Measurements from ENCODE around the gene GUK1.

The GUK1 gene

DNA sequence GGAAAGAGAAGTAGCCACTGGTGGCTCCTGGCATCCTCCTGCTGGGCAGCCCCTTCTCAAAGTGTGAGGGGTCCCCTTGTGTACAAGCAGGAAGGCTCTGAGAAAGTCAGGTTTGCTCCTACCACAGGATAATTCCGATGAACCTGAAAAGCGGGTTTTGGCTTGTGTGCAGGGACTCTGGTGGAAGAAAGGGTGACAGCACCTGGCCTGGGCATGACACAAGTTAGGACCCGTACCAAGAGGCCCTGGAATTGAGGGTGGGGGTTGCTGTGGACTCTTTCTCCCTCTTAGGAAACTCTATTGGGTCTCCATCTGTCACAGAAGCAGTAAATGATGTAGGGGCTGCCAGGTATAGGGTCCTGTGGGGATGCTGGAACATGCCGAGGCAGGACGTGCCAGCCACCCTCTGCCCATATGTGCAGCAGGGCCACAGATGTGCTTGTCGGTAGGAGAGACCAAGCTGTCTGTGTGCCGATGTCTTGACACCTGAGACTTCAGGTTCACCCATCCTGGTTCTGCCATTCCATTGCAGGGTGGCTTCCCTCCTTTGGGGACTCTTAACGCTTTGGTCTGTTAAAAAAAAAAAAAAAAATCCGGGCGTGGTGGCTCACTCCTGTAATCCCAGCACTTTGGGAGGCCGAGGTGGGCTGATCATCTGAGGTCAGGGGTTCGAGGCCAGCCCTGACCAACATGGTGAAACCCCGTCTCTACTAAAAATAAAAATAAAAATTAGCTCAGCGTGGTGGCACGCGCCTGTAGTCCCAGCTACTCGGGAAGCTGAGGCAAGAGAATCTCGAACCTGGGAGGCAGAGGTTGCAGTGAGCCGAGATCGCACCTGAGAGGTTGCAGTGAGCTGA lies 46.8 kb upstream of the GUK1 start:
- TF ChIP-seq YY1 (IDR thresholded peaks at IDR 0.05; ENCODE audit: low read depth) (no peak), TEAD4 (IDR thresholded peaks at IDR 0.05) (no peak), CREB1 (IDR thresholded peaks at IDR 0.05; ENCODE audit: low read depth) (no peak), CEBPB (IDR thresholded peaks at IDR 0.05) (no peak), EP300 (IDR thresholded peaks at IDR 0.05; ENCODE audit: borderline replicate concordance) (no peak), NFIC (IDR thresholded peaks at IDR 0.05) (no peak), TAF1 (IDR thresholded peaks at IDR 0.05; ENCODE audit: low read depth) (no peak), EGR1 (IDR thresholded peaks at IDR 0.05) (no peak), TCF12 (IDR thresholded peaks at IDR 0.05; ENCODE audit: low read depth) (no peak), FOXM1 (IDR thresholded peaks at IDR 0.05; ENCODE audit: borderline replicate concordance, low read depth) (no peak), RAD21 (IDR thresholded peaks at IDR 0.05; ENCODE audit: low read depth) (no peak), ZBTB7A (IDR thresholded peaks at IDR 0.05; ENCODE audit: low read depth) (no peak)
- TF ChIP-seq, protein P1, sequence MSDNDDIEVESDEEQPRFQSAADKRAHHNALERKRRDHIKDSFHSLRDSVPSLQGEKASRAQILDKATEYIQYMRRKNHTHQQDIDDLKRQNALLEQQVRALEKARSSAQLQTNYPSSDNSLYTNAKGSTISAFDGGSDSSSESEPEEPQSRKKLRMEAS (IDR thresholded peaks at IDR 0.05) = no peak
- TF ChIP-seq, protein P2, sequence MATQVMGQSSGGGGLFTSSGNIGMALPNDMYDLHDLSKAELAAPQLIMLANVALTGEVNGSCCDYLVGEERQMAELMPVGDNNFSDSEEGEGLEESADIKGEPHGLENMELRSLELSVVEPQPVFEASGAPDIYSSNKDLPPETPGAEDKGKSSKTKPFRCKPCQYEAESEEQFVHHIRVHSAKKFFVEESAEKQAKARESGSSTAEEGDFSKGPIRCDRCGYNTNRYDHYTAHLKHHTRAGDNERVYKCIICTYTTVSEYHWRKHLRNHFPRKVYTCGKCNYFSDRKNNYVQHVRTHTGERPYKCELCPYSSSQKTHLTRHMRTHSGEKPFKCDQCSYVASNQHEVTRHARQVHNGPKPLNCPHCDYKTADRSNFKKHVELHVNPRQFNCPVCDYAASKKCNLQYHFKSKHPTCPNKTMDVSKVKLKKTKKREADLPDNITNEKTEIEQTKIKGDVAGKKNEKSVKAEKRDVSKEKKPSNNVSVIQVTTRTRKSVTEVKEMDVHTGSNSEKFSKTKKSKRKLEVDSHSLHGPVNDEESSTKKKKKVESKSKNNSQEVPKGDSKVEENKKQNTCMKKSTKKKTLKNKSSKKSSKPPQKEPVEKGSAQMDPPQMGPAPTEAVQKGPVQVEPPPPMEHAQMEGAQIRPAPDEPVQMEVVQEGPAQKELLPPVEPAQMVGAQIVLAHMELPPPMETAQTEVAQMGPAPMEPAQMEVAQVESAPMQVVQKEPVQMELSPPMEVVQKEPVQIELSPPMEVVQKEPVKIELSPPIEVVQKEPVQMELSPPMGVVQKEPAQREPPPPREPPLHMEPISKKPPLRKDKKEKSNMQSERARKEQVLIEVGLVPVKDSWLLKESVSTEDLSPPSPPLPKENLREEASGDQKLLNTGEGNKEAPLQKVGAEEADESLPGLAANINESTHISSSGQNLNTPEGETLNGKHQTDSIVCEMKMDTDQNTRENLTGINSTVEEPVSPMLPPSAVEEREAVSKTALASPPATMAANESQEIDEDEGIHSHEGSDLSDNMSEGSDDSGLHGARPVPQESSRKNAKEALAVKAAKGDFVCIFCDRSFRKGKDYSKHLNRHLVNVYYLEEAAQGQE (IDR thresholded peaks at IDR 0.05; ENCODE audit: low read depth) = no peak
- TF ChIP-seq, protein P3, sequence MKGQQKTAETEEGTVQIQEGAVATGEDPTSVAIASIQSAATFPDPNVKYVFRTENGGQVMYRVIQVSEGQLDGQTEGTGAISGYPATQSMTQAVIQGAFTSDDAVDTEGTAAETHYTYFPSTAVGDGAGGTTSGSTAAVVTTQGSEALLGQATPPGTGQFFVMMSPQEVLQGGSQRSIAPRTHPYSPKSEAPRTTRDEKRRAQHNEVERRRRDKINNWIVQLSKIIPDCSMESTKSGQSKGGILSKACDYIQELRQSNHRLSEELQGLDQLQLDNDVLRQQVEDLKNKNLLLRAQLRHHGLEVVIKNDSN (IDR thresholded peaks at IDR 0.05) = no peak

DNA sequence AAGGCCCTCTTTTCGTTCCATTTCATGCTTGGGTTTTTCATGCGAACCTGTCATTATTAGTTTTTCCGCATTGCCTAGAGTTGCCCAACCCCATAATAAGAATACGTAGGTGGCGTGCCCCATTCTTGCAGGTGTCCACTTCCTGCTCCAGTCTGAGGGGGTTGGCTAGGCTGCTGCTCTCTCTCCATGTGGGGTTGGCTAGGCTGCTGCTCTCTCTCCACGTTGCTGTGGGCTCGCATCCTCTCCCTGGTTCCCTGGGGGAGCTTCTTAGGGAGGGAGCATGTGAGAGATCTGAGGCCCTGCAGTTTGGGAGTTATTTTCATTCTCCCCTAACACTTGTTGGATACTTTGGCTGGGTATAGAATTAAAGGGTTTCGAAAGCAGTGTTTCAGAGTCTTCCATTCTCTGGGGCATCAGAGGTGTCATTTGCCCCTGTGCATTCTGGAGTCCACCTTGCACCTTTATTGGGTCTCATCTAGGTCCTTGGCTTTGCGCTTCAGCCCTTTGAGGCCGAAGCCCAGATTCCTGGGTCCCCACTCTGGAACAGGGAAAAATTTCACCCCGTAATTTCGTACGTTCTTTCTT lies 45.6 kb upstream of the GUK1 start:
- TF ChIP-seq, protein P3 (IDR thresholded peaks at IDR 0.05) = no peak
- TF ChIP-seq, protein P2 (IDR thresholded peaks at IDR 0.05; ENCODE audit: low read depth) = no peak
- TF ChIP-seq CREB1 (IDR thresholded peaks at IDR 0.05; ENCODE audit: low read depth) = no peak
- TF ChIP-seq YY1 (IDR thresholded peaks at IDR 0.05; ENCODE audit: low read depth) = no peak
- no peak for TF ChIP-seq FOXM1 (IDR thresholded peaks at IDR 0.05; ENCODE audit: borderline replicate concordance, low read depth)
- TF ChIP-seq EP300 (IDR thresholded peaks at IDR 0.05; ENCODE audit: borderline replicate concordance) = no peak
- no peak for TF ChIP-seq TCF12 (IDR thresholded peaks at IDR 0.05; ENCODE audit: low read depth)
- TF ChIP-seq ZBTB7A (IDR thresholded peaks at IDR 0.05; ENCODE audit: low read depth) = no peak
- no peak for TF ChIP-seq EGR1 (IDR thresholded peaks at IDR 0.05)
- no peak for TF ChIP-seq RAD21 (IDR thresholded peaks at IDR 0.05; ENCODE audit: low read depth)
- TF ChIP-seq, protein P1 (IDR thresholded peaks at IDR 0.05) = no peak
- TF ChIP-seq TAF1 (IDR thresholded peaks at IDR 0.05; ENCODE audit: low read depth) = no peak
- TF ChIP-seq TEAD4 (IDR thresholded peaks at IDR 0.05) = no peak
- TF ChIP-seq NFIC (IDR thresholded peaks at IDR 0.05) = no peak
- no peak for TF ChIP-seq CEBPB (IDR thresholded peaks at IDR 0.05)

DNA sequence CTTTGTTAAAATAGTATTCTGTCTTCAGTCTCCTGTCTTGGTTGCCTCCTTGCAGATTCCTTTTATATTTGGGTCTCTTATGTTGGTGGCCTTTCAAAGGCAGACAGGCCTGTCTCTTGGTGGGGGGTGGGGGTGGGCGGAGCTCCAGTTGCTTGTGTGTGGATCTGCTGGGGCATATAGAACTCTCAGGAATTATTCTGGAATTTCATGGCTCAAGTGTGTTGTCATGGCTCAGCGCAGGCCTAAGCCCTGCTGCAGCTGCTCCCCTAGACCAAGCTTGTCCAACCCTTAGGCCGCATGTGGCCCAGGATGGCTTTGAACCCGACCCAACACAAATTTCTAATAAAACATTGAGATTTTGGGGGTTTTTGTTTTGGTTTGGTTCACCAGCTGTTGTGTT lies 44.9 kb upstream of the GUK1 start:
- TF ChIP-seq EGR1 (IDR thresholded peaks at IDR 0.05) (no peak), TCF12 (IDR thresholded peaks at IDR 0.05; ENCODE audit: low read depth) (no peak), NFIC (IDR thresholded peaks at IDR 0.05) (no peak), ZBTB7A (IDR thresholded peaks at IDR 0.05; ENCODE audit: low read depth) (no peak), YY1 (IDR thresholded peaks at IDR 0.05; ENCODE audit: low read depth) (no peak), CEBPB (IDR thresholded peaks at IDR 0.05) (no peak), FOXM1 (IDR thresholded peaks at IDR 0.05; ENCODE audit: borderline replicate concordance, low read depth) (no peak), RAD21 (IDR thresholded peaks at IDR 0.05; ENCODE audit: low read depth) (no peak), EP300 (IDR thresholded peaks at IDR 0.05; ENCODE audit: borderline replicate concordance) (no peak), TEAD4 (IDR thresholded peaks at IDR 0.05) (no peak), TAF1 (IDR thresholded peaks at IDR 0.05; ENCODE audit: low read depth) (no peak), CREB1 (IDR thresholded peaks at IDR 0.05; ENCODE audit: low read depth) (no peak)
- TF ChIP-seq, protein P2 (IDR thresholded peaks at IDR 0.05; ENCODE audit: low read depth) = no peak
- TF ChIP-seq, protein P3 (IDR thresholded peaks at IDR 0.05) = no peak
- TF ChIP-seq, protein P1 (IDR thresholded peaks at IDR 0.05) = no peak
